A673 (cell line): ENCODE results near the gene ITGB4. TPM values are rescaled to one million over a fixed set of nuclear protein-coding genes. Genes with fewer than 3 reads are reported as not detected.

Experiments used
- BruUV-seq: library from RNA; stranded (reverse); fragments of 400-500 nt; replicated peaks from 2 replicates; lab custom pipeline; 2021; lab: Mats Ljungman, UMichigan
- CTCF ChIA-PET: fragments of 300-600 bp; sonication (Branson Sonifier 250); formaldehyde crosslinking; loops from one replicate; lab custom pipeline; 2022; ENCODE audit warnings: antibody characterized with exemption; lab: Charles Lee
- POLR2A ChIA-PET: fragments of 300-600 bp; sonication (Branson Sonifier 250); formaldehyde crosslinking; loops from one replicate; lab custom pipeline; 2022; ENCODE audit warnings: antibody characterized with exemption; ENCODE audit not compliant: low non-redundant PET; lab: Charles Lee
- DNase-seq: peaks from one replicate; pipeline ENCODE4 v3.0.0-alpha.2; 2015; ENCODE audit warnings: low spot score
- H3K27ac ChIP-seq: fragments of 200-600 bp; sonication (generic); 2 replicates; pipeline ENCODE4 v1.5.1; 2016; ENCODE audit warnings: mixed run types, low read depth, mild to moderate bottlenecking, mixed read lengths, antibody characterized with exemption, low read length; ENCODE audit not compliant: poor library complexity, severe bottlenecking
- H3K27me3 ChIP-seq: fragments of 200-600 bp; sonication (generic); replicated peaks from 2 replicates; pipeline ENCODE4 v1.6.1; 2017; ENCODE audit warnings: mixed run types, low read depth, mild to moderate bottlenecking, mixed read lengths, antibody characterized with exemption, low read length; ENCODE audit not compliant: insufficient read depth, poor library complexity
- H3K36me3 ChIP-seq: fragments of 200-600 bp; sonication (generic); 2 replicates; pipeline ENCODE4 v1.6.1; 2016; ENCODE audit warnings: mixed run types, mild to moderate bottlenecking, mixed read lengths, antibody characterized with exemption, low read length; ENCODE audit not compliant: insufficient read depth, poor library complexity, severe bottlenecking
- H3K4me1 ChIP-seq: fragments of 200-600 bp; sonication (generic); 2 replicates; pipeline ENCODE4 v1.6.1; 2017; ENCODE audit warnings: mixed run types, mild to moderate bottlenecking, mixed read lengths, antibody characterized with exemption, low read length; ENCODE audit not compliant: insufficient read depth, poor library complexity, severe bottlenecking
- H3K4me3 ChIP-seq: fragments of 200-600 bp; sonication (generic); 2 replicates; pipeline ENCODE4 v1.5.1; 2016; ENCODE audit warnings: low read depth, mixed run types, mild to moderate bottlenecking, mixed read lengths, low read length; ENCODE audit not compliant: poor library complexity, severe bottlenecking
- H3K9me3 ChIP-seq: fragments of 200-600 bp; sonication (generic); 2 replicates; pipeline ENCODE4 v1.6.1; 2016; ENCODE audit warnings: mixed run types, low read depth, mild to moderate bottlenecking, mixed read lengths, antibody characterized with exemption, low read length; ENCODE audit not compliant: poor library complexity, severe bottlenecking
- EZH2 ChIP-seq: fragments of 200-600 bp; sonication (generic); IDR thresholded peaks from 2 replicates; pipeline ENCODE4 v1.6.1; 2017; ENCODE audit warnings: borderline replicate concordance, low read depth, mild to moderate bottlenecking, mixed read lengths, antibody characterized with exemption, low read length; ENCODE audit not compliant: poor library complexity, severe bottlenecking
- intact Hi-C: fragments of 100-400 bp; cut with micrococcal nuclease; formaldehyde crosslinking; loops from one replicate; pipeline ENCODE4 v1.10.0; 2022; ENCODE audit not compliant: unreplicated experiment
- total RNA-seq: library from RNA; stranded (reverse); gene quantifications from 2 replicates; pipeline ENCODE4 v1.2.3, GENCODE V29; 2021
- TF ChIP-seq, protein P1 (sequence below): fragments of 300-800, 200-600 bp; sonication (generic); conservative IDR thresholded peaks from 2 replicates; pipeline ENCODE4 v1.5.1; 2017; ENCODE audit warnings: low read depth, mild to moderate bottlenecking, antibody characterized with exemption, low read length, moderate library complexity, mixed read lengths

Gene ITGB4
- total RNA-seq, 1 experiment from 2014 or later, result 0.95 TPM

DNA sequence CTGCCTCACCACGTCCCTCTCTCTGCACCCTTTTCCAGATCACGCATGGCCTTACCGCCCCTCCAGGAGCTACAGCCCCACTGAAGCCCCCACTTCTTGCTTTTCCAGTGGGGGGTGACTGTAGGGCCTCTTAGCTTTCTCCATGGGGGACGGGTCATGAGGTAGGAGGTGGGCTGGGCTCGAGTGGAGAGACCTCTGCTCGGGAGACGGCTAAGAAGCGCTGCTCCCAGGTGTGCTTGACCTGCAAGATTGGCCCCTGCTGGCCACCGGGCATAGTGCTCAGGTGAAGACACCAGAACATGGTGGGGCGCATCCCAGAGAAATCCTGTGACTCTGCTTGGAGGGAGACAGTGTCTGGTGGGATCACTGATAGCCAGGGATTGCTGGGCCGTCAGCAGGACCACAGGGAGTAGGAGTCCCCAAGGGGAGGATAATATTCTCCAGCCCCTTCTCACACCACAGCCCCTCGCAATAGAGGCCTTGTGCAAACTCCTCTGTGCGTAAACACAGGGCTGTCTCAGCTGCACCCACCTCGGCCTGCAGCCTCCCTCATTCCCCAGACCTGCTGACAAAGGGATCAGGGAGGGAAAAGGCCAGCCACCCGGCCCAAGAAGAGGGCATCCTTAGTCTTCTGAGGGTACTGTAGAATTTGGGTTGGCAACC is 52.7 kb downstream of the ITGB4 start:
- BruUV-seq, result no TSS peak
- TF ChIP-seq, protein P1, sequence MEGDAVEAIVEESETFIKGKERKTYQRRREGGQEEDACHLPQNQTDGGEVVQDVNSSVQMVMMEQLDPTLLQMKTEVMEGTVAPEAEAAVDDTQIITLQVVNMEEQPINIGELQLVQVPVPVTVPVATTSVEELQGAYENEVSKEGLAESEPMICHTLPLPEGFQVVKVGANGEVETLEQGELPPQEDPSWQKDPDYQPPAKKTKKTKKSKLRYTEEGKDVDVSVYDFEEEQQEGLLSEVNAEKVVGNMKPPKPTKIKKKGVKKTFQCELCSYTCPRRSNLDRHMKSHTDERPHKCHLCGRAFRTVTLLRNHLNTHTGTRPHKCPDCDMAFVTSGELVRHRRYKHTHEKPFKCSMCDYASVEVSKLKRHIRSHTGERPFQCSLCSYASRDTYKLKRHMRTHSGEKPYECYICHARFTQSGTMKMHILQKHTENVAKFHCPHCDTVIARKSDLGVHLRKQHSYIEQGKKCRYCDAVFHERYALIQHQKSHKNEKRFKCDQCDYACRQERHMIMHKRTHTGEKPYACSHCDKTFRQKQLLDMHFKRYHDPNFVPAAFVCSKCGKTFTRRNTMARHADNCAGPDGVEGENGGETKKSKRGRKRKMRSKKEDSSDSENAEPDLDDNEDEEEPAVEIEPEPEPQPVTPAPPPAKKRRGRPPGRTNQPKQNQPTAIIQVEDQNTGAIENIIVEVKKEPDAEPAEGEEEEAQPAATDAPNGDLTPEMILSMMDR, result no peak
- no peak for TF ChIP-seq EZH2
- intact Hi-C loops, result no loop called here

DNA sequence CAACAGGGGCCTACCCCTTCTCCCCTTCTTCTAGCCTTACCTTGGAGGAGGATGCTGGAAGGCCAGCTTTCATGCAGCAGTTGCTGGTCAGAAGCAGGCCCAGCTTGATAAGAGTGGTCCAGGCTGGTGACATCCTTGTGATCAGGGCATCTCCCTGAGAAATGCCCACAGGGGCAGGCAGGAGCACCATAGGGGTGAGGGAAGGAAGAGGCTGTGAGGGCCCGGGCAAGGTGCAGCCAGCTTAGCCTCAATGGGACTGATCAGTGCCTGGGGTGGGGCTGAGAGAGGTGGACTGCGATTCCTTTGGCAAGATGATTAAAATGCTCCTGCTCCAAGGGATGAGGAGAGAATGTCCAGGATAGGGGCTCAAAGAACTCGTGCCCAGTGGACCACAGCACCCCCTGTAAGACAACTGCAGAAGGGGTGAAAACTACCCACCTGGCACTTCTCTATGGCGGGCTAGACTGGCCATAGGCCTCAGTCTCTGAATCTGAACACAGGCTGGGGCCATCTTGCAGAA is 53.3 kb downstream of the ITGB4 start:
- TF ChIP-seq, protein P1, result no peak
- no peak for TF ChIP-seq EZH2
- ChIA-PET CTCF (interaction anchor here (1.1 to 1.2 kb wide), 2 partner anchors 9 to 24 kb away, joined by 3 to 4 read pairs; partner anchors contain the start of gene GALK1), POLR2A (interaction anchor here (1.0 kb wide), 1 partner anchor 9 kb away, joined by 4 read pairs; no protein-coding TSS in a partner anchor)
- Histone ChIP-seq H3K9me3 (no peaks in the 10 kb centered on the region), H3K36me3 (peaks cover 32% of the 10 kb centered on the region), H3K27me3 (no peaks in the 10 kb centered on the region), H3K4me3 (no peak overlapping the region), H3K4me1 (peaks cover 14% of the 10 kb centered on the region), H3K27ac (no peak overlapping the region)
- DNase-seq, result no peak
- intact Hi-C loops, result no loop called here
- no TSS peak for BruUV-seq

More for the DNA sequence above, 52.7 kb downstream of the ITGB4 start:
- no peaks in the 10 kb centered on the region for H3K9me3 ChIP-seq
- ChIA-PET CTCF (interaction anchor here (1.1 to 1.2 kb wide), 3 partner anchors 9 to 23 kb away, joined by 3 to 5 read pairs (median 4); partner anchors contain the start of gene GALK1), POLR2A (no interaction called here)
- no peak overlapping the region for H3K4me3 ChIP-seq
- no peak overlapping the region for H3K27ac ChIP-seq
- no peak for DNase-seq
- H3K4me1 ChIP-seq, result peaks cover 14% of the 10 kb centered on the region
- no peaks in the 10 kb centered on the region for H3K27me3 ChIP-seq
- peaks cover 29% of the 10 kb centered on the region for H3K36me3 ChIP-seq

DNA sequence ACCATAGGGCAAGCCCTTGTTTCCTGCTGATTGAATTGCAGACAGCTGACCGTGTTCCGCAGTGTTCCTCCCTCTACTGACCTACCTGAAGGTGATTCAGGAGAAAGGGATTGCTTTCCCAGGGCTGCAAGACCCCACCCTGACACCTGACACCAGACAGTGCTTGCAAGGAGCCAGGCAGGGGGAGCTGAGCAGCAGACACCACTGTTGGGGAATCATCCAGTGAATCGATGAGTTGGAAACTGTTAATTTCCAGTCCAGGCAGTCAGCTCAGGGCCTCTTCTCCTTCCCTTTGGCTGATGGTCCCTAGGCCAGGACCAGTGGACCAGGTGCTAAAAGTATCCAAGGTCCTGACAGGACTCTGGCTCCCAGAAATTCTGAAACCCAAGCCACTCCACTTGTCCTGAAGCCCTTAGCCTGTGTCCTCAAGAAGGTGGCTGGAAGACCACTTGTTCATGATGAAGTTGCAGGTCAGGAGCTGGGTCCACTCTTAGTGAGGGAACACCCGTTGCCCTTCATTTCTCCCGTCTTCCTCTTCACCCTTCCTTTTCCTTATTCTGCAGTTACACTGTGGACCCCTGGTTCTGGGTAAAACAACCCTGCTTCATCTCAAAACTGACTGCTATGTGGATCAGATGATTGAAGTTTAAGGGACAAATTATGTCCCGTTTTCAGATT is 53.9 kb downstream of the ITGB4 start:
- no peaks in the 10 kb centered on the region for H3K9me3 ChIP-seq
- ChIA-PET POLR2A (interaction anchor here (1.0 kb wide), 1 partner anchor 8 kb away, joined by 4 read pairs; no protein-coding TSS in a partner anchor), CTCF (no interaction called here)
- no peaks in the 10 kb centered on the region for H3K27me3 ChIP-seq
- no TSS peak for BruUV-seq
- peaks cover 32% of the 10 kb centered on the region for H3K36me3 ChIP-seq
- intact Hi-C loops, result no loop called here
- no peak for TF ChIP-seq EZH2
- TF ChIP-seq, protein P1, result no peak
- no peak overlapping the region for H3K27ac ChIP-seq
- H3K4me1 ChIP-seq, result peaks cover 14% of the 10 kb centered on the region
- no peak overlapping the region for H3K4me3 ChIP-seq
- DNase-seq, result no peak
